A549 treated with dexamethasone at 1 μM for 4 hours (cell line): ENCODE measurements around the gene GALNT8. TPM values are rescaled to one million over a fixed set of nuclear protein-coding genes. Genes with fewer than 3 reads are reported as not detected.

Experiments
- total RNA-seq: library from RNA; stranded (reverse); fragments of 200-300 nt; extraction: Qiagen RNA extraction; gene quantifications from 5 replicates; pipeline ENCODE4 v1.2.3, GENCODE V29; 2022

The GALNT8 gene
- total RNA-seq: 0.02 TPM in 1 of 5 replicates, not detected in the others

GRCh38 chr12:4719821-4720636 lies at the start of gene GALNT8:
Gene GALNT8 (plus strand): TSS chr12:4720400. CDS start chr12:4720678, 278 bp downstream.

Other genes with a start within 250 kb of the GALNT8 start
- 14.9 to 20.8 TPM (median 18.0 TPM) in 5 replicates for gene RAD51AP1, start 181.5 kb upstream of the GALNT8 start, total RNA-seq
- 41.6 to 52.9 TPM (median 42.8 TPM) in 5 replicates for gene DYRK4, start 158.2 kb upstream of the GALNT8 start, total RNA-seq
- gene AKAP3, start 71.3 kb upstream of the GALNT8 start, total RNA-seq: 0.02 to 0.30 TPM (median 0.11 TPM) in 5 replicates
- gene NDUFA9, start 71.3 kb upstream of the GALNT8 start, total RNA-seq: 98.7 to 126 TPM (median 114 TPM) in 5 replicates
- gene KCNA1, start 189.5 kb downstream of the GALNT8 start, total RNA-seq: not detected in 5 replicates